ENCODE data around the gene SPINK1. TPM values are rescaled to one million over a fixed set of nuclear protein-coding genes. Genes with fewer than 3 reads are reported as not detected.

The SPINK1 gene
- total RNA-seq, 1 experiment from 2014 or later = 1.5 TPM

DNA sequence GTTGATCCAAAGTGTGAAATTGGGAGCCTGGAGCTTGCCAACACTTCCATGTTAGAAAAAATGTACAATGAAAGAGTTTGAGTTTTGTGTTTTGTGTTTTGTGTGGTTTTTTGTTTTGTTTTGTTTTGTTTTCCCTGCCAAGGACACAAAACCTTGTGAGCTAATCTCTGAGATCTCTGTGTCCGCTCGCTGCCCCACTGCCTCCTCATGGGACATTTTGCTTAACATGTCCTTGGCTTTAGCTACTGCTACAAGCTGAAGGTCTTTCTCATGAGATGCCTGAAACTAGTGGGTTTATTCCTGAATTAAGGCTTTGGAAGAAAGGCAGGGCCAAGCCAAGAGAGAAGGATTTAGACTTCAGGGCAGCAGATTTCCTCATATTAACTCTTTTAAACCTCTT is 41.7 kb downstream of the SPINK1 start:
- H3K4me1 Mint-ChIP-seq (ENCODE audit: insufficient read depth, unreplicated experiment) = no peaks in the 10 kb centered on the region
- POLR2A ChIA-PET = no interaction called here
- no peaks in the 10 kb centered on the region for H3K27me3 Mint-ChIP-seq (ENCODE audit: insufficient read depth, unreplicated experiment)
- intact Hi-C loops (cut with micrococcal nuclease) = no loop called here
- H3K36me3 Mint-ChIP-seq (ENCODE audit: insufficient read depth, unreplicated experiment) = no peaks in the 10 kb centered on the region
- CTCF ChIA-PET = interaction anchor here (1.1 to 1.5 kb wide), 2 partner anchors 11 to 33 kb away, joined by 4 to 7 read pairs; no protein-coding TSS in a partner anchor
- BruUV-seq (replicated peaks) = no TSS peak
- no peak for DNase-seq (ENCODE audit: unreplicated experiment)
- H3K9me3 Mint-ChIP-seq (ENCODE audit: unreplicated experiment) = no peaks in the 10 kb centered on the region
- TF ChIP-seq, protein P1, sequence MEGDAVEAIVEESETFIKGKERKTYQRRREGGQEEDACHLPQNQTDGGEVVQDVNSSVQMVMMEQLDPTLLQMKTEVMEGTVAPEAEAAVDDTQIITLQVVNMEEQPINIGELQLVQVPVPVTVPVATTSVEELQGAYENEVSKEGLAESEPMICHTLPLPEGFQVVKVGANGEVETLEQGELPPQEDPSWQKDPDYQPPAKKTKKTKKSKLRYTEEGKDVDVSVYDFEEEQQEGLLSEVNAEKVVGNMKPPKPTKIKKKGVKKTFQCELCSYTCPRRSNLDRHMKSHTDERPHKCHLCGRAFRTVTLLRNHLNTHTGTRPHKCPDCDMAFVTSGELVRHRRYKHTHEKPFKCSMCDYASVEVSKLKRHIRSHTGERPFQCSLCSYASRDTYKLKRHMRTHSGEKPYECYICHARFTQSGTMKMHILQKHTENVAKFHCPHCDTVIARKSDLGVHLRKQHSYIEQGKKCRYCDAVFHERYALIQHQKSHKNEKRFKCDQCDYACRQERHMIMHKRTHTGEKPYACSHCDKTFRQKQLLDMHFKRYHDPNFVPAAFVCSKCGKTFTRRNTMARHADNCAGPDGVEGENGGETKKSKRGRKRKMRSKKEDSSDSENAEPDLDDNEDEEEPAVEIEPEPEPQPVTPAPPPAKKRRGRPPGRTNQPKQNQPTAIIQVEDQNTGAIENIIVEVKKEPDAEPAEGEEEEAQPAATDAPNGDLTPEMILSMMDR (IDR thresholded peaks at IDR 0.05; ENCODE audit: unreplicated experiment) = no peak
- H3K4me3 Mint-ChIP-seq (ENCODE audit: unreplicated experiment) = no peak overlapping the region
- no peak overlapping the region for H3K27ac Mint-ChIP-seq (ENCODE audit: low read depth, unreplicated experiment)

DNA sequence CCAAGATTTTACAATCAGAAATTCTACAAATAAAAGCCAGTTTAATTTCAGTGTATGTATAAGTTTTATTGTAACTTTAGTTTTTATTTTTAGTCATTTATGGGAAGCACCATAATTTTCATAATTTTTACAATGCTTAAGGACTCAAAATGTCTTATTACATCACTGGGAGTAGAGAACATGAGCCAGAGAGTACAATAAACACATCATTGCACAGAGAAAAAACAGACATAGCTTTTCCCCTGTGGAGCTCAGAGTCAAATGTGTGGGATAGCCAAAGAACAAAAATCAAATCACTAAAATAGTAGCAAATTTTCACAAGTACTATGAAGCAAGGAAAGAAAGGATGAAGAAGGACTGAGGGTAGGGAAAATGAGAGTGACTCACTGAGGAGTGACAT is 43.4 kb downstream of the SPINK1 start:
- BruUV-seq (replicated peaks) = no TSS peak
- H3K4me1 Mint-ChIP-seq (ENCODE audit: insufficient read depth, unreplicated experiment) = no peaks in the 10 kb centered on the region
- H3K27ac Mint-ChIP-seq (ENCODE audit: low read depth, unreplicated experiment) = no peak overlapping the region
- no peak for DNase-seq (ENCODE audit: unreplicated experiment)
- TF ChIP-seq, protein P1 (IDR thresholded peaks at IDR 0.05; ENCODE audit: unreplicated experiment) = no peak
- intact Hi-C loops (cut with micrococcal nuclease) = no loop called here
- no peaks in the 10 kb centered on the region for H3K36me3 Mint-ChIP-seq (ENCODE audit: insufficient read depth, unreplicated experiment)
- H3K9me3 Mint-ChIP-seq (ENCODE audit: unreplicated experiment) = no peaks in the 10 kb centered on the region
- no peak overlapping the region for H3K4me3 Mint-ChIP-seq (ENCODE audit: unreplicated experiment)
- CTCF ChIA-PET = interaction anchor here (0.9 to 1.0 kb wide), 2 partner anchors 99 to 109 kb away, joined by 3 read pairs; no protein-coding TSS in a partner anchor
- H3K27me3 Mint-ChIP-seq (ENCODE audit: insufficient read depth, unreplicated experiment) = peaks cover 13% of the 10 kb centered on the region
- POLR2A ChIA-PET = interaction anchor here (1.2 kb wide), 1 partner anchor 365 kb away, joined by 3 read pairs; no protein-coding TSS in a partner anchor

DNA sequence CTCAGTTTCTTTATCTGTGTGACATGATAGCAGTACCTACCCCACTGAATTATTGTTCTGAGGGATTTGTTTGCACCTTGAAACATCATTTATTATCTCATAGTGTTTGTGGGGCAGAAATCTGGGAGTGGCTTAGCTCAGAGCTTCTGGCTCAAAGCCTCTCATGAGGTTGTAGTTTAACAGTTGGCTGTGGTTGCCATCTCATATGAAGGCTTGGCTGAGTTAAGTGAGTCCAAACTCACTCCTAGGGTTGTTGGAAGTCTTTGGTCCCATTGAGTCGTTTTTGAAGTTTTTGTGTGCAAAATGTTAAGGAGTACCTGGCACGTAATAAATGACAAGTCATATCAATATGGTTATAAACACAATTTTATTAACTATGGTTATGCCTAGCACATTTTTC is 45.3 kb downstream of the SPINK1 start:
- ChIA-PET CTCF (interaction anchor here (0.6 to 0.7 kb wide), 2 partner anchors 164 to 1323 kb away, joined by 3 read pairs; no protein-coding TSS in a partner anchor), POLR2A (no interaction called here)
- BruUV-seq (replicated peaks) = no TSS peak
- TF ChIP-seq, protein P1 (IDR thresholded peaks at IDR 0.05; ENCODE audit: unreplicated experiment) = no peak
- H3K4me3 Mint-ChIP-seq (ENCODE audit: unreplicated experiment) = no peak overlapping the region
- intact Hi-C loops (cut with micrococcal nuclease) = no loop called here
- H3K9me3 Mint-ChIP-seq (ENCODE audit: unreplicated experiment) = no peaks in the 10 kb centered on the region
- no peaks in the 10 kb centered on the region for H3K4me1 Mint-ChIP-seq (ENCODE audit: insufficient read depth, unreplicated experiment)
- H3K36me3 Mint-ChIP-seq (ENCODE audit: insufficient read depth, unreplicated experiment) = no peaks in the 10 kb centered on the region
- peaks cover 29% of the 10 kb centered on the region for H3K27me3 Mint-ChIP-seq (ENCODE audit: insufficient read depth, unreplicated experiment)
- no peak for DNase-seq (ENCODE audit: unreplicated experiment)
- no peak overlapping the region for H3K27ac Mint-ChIP-seq (ENCODE audit: low read depth, unreplicated experiment)

DNA sequence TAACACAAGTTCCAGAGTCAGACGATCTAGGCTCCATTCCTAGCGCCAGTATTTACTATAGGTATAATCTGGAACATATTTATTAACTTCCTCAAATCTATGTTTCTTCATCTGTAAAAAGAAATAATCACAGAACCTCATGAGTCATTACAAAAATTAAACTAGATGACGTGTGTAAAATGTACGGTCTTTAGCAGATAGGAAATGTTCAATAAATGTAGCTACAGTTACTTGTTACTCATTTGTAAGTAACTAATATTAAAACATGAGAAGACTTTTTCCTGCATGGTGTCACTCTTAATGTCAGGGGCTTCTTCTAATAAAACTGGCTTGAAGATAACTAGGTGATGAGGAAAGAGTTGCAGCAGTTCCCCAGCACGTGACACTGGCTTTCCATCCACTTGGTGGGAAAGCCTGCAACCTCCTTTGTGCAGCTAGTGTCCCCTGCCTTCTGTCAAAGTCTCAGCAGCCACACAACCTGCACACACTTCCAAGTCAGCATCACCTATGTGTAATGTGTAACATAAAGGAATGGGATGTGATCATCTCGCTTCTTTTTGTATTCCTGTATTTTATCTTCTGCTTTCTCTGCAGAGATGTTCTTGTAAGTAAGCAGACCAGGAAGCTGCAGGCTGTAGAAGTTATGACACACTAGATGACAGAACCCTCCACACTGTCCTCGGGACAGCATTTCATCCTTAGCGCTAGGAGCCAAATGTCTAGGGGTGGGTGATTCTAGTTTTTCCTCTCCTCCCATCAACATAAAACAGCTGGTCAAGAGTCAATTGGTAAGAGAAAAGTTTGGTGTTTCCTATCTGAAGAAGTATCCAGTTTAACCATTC is 47.1 kb downstream of the SPINK1 start:
- no TSS peak for BruUV-seq (replicated peaks)

More for the DNA sequence above, 47.1 kb downstream of the SPINK1 start:
- ChIA-PET CTCF (interaction anchor here (0.6 kb wide), 1 partner anchor 211 kb away, joined by 3 read pairs; no protein-coding TSS in a partner anchor), POLR2A (no interaction called here)
- H3K27ac Mint-ChIP-seq (ENCODE audit: low read depth, unreplicated experiment) = no peak overlapping the region
- DNase-seq (ENCODE audit: unreplicated experiment) = no peak
- no peaks in the 10 kb centered on the region for H3K36me3 Mint-ChIP-seq (ENCODE audit: insufficient read depth, unreplicated experiment)
- H3K4me1 Mint-ChIP-seq (ENCODE audit: insufficient read depth, unreplicated experiment) = no peaks in the 10 kb centered on the region
- no peaks in the 10 kb centered on the region for H3K9me3 Mint-ChIP-seq (ENCODE audit: unreplicated experiment)
- H3K4me3 Mint-ChIP-seq (ENCODE audit: unreplicated experiment) = no peak overlapping the region
- peaks cover 47% of the 10 kb centered on the region for H3K27me3 Mint-ChIP-seq (ENCODE audit: insufficient read depth, unreplicated experiment)
- TF ChIP-seq, protein P1 (IDR thresholded peaks at IDR 0.05; ENCODE audit: unreplicated experiment) = no peak
- intact Hi-C loops (cut with micrococcal nuclease) = no loop called here
